ENCODE data around the gene LRRC37A3. TPM values are rescaled to one million over a fixed set of nuclear protein-coding genes. Genes with fewer than 3 reads are reported as not detected.
"Not testable (repeated sequence)": the region's sequence is repeated elsewhere in the genome, so short reads cannot be mapped to it uniquely, and the experiment has no call there.

LRRC37A3 gene
- total and polyA plus RNA-seq, 2 of the 13 experiments (the other 11 are each of a cell fraction or from before 2014, with no cell fraction given) = 0.62 to 1.1 TPM

- H3K9me3 ChIP-seq (ENCODE audit: low read length); H3K79me2 ChIP-seq (ENCODE audit: insufficient read depth, low read length); H4K20me1 ChIP-seq (ENCODE audit: insufficient read depth, low read length); DNase-seq (ENCODE audit: low spot score); in situ Hi-C loops (cut with HindIII; ENCODE audit: extremely low pct_ligation_motif_present, low pct_unique_long_range_greater_than_20kb); H3K36me3 ChIP-seq (replicated peaks in 1 of 2; ENCODE audit: control insufficient read depth in 1 of 2, insufficient read depth in 2 of 2, low read length in 2 of 2); H3K27me3 ChIP-seq (ENCODE audit: control insufficient read depth in 1 of 2, insufficient read depth in 2 of 2, low read length in 2 of 2); FAIRE-seq; H2AFZ ChIP-seq (ENCODE audit: low read length); CTCF ChIA-PET (ENCODE audit: low intra/inter-chr PET ratio, low total read pairs); TF ChIP-seq TCF12 (IDR thresholded peaks at IDR 0.05): not testable (repeated sequence)
- BruUV-seq (replicated peaks) = TSS peak; percentile 62
- Histone ChIP-seq H3K4me3 (replicated peaks in 1 of 3; ENCODE audit: insufficient read depth in 1 of 3, low read depth in 2 of 3, low read length in 3 of 3) (peak overlapping the region; percentile 44 to 60 (median 54); a peak in 5 of 6 replicates), H3K9ac (ENCODE audit: insufficient read depth, low read depth, low read length) (peak overlapping the region; percentile 57), H3K4me1 (ENCODE audit: insufficient read depth, low read length) (peaks cover 50% of the 10 kb centered on the region), H3K27ac (ENCODE audit: extremely low read length, insufficient read depth, low read length) (peak overlapping the region; percentile 28), H3K4me2 (ENCODE audit: low read depth, low read length) (peak overlapping the region; percentile 90)
- ATAC-seq = peak; percentile 51
- 41% methylated on average over 8 of the region's 14 CpGs for WGBS (ENCODE audit: low lambda C conversion rate)
- POLR2A ChIA-PET = interaction anchor here (0.9 to 3.1 kb wide), 2 partner anchors 10 to 91 kb away, joined by 5 to 17 read pairs; partner anchors contain the start of gene GNA13
- peak; percentile 16 for TF ChIP-seq MED8 (CRISPR knock-in tag; IDR thresholded peaks at IDR 0.05; ENCODE audit: insufficient replicate concordance)
- peak; percentile 42; the same call in 1 of the 2 replicates for TF ChIP-seq ZFYVE20 (CRISPR knock-in tag; IDR thresholded peaks at IDR 0.05; ENCODE audit: borderline replicate concordance, low read depth)
- TF ChIP-seq POGZ (CRISPR knock-in tag; IDR thresholded peaks at IDR 0.05) = 0 out of 2 replicates have a peak, but pooled peaks have one; percentile 20
- 0 out of 2 replicates have a peak, but pooled peaks have one; percentile 20 for TF ChIP-seq TCF12 (CRISPR knock-in tag; IDR thresholded peaks at IDR 0.05)
- TF ChIP-seq REL (CRISPR knock-in tag; conservative IDR thresholded peaks at IDR 0.05) = peak; percentile 32; the same call in 1 of the 2 replicates
- TF ChIP-seq ZSCAN9 (CRISPR knock-in tag; IDR thresholded peaks at IDR 0.05; ENCODE audit: borderline replicate concordance) = peak; percentile 62; the same call in 1 of the 2 replicates
- intact Hi-C loops (cut with micrococcal nuclease; ENCODE audit: unreplicated experiment) = loop anchor here (5.0 kb wide), 1 partner anchor 137 kb away; no protein-coding TSS in a partner anchor
Measured at GRCh38 chr17:64965256-64965872, 46.1 kb upstream of the LRRC37A3 start.

GRCh38 chr17:64964796-64965195 is 45.5 kb upstream of the LRRC37A3 start:
- CTCF ChIA-PET (ENCODE audit: low intra/inter-chr PET ratio, low total read pairs) = no interaction called here
- H3K4me2 ChIP-seq (ENCODE audit: low read depth, low read length) = no peak overlapping the region
- no peak overlapping the region for H3K9ac ChIP-seq (ENCODE audit: insufficient read depth, low read depth, low read length)
- H3K27ac ChIP-seq (ENCODE audit: extremely low read length, insufficient read depth, low read length) = no peak overlapping the region
- 95% methylated on average over 9 of the region's 9 CpGs for WGBS (ENCODE audit: low lambda C conversion rate)
- no peak overlapping the region; a peak in 1 of 6 replicates for H3K4me3 ChIP-seq (replicated peaks in 1 of 3; ENCODE audit: insufficient read depth in 1 of 3, low read depth in 2 of 3, low read length in 3 of 3)
- ATAC-seq (no peak), FAIRE-seq (no peak), DNase-seq (ENCODE audit: low spot score) (no peak)
- no TSS peak for BruUV-seq (replicated peaks)
- H3K27me3 ChIP-seq (ENCODE audit: control insufficient read depth in 1 of 2, insufficient read depth in 2 of 2, low read length in 2 of 2) = no peaks in the 10 kb centered on the region
- intact Hi-C loops (cut with micrococcal nuclease; ENCODE audit: unreplicated experiment) (loop anchor here (5.0 kb wide), 1 partner anchor 138 kb away; no protein-coding TSS in a partner anchor), in situ Hi-C loops (cut with HindIII; ENCODE audit: extremely low pct_ligation_motif_present, low pct_unique_long_range_greater_than_20kb) (no loop called here)
- no peaks in the 10 kb centered on the region for H4K20me1 ChIP-seq (ENCODE audit: insufficient read depth, low read length)
- no peaks in the 10 kb centered on the region for H3K9me3 ChIP-seq (ENCODE audit: low read length)
- H3K4me1 ChIP-seq (ENCODE audit: insufficient read depth, low read length) = peaks cover 56% of the 10 kb centered on the region
- POLR2A ChIA-PET = interaction anchor here (1.2 to 3.1 kb wide), 2 partner anchors 10 to 11 kb away, joined by 3 to 17 read pairs; no protein-coding TSS in a partner anchor
- TF ChIP-seq PBX3 (CRISPR knock-in tag; IDR thresholded peaks at IDR 0.05; ENCODE audit: borderline replicate concordance) (no peak), SIX4 (CRISPR knock-in tag; IDR thresholded peaks at IDR 0.05) (no peak), FLYWCH1 (CRISPR knock-in tag; IDR thresholded peaks at IDR 0.05) (no peak), ZNF33B (CRISPR knock-in tag; IDR thresholded peaks at IDR 0.05) (no peak), KLF16 (CRISPR knock-in tag; IDR thresholded peaks at IDR 0.05) (no peak), ZNF232 (CRISPR knock-in tag; IDR thresholded peaks at IDR 0.05; ENCODE audit: borderline replicate concordance) (no peak), RFX3 (CRISPR knock-in tag; IDR thresholded peaks at IDR 0.05) (no peak), ZNF83 (CRISPR knock-in tag; IDR thresholded peaks at IDR 0.05; ENCODE audit: borderline replicate concordance) (no peak), SATB2 (CRISPR knock-in tag; IDR thresholded peaks at IDR 0.05) (no peak), HHEX (CRISPR knock-in tag; IDR thresholded peaks at IDR 0.05) (no peak)
- H3K36me3 ChIP-seq (replicated peaks in 1 of 2; ENCODE audit: control insufficient read depth in 1 of 2, insufficient read depth in 2 of 2, low read length in 2 of 2) = 0 out of 5 replicates have a peak, but pooled peaks cover 0 to 1% of the 10 kb centered on the region in 2 experiments
- no peak overlapping the region for H2AFZ ChIP-seq (ENCODE audit: low read length)
- H3K79me2 ChIP-seq (ENCODE audit: insufficient read depth, low read length) = no peaks in the 10 kb centered on the region

Data from HepG2 (cell line).